Measurements from ENCODE around the gene SASH1.
"Not testable (repeated sequence)": the region's sequence is repeated elsewhere in the genome, so short reads cannot be mapped to it uniquely, and the experiment has no call there.

Gene SASH1

GRCh38 chr6:148389917-148390316 is 47.3 kb downstream of the SASH1 start:
- no peak overlapping the region for H3K9ac ChIP-seq (ENCODE audit: low read length)
- H3K36me3 ChIP-seq (ENCODE audit: low read length): no peaks in the 10 kb centered on the region
- no peak overlapping the region for H3K4me2 ChIP-seq (ENCODE audit: low read depth, low read length, poor library complexity, severe bottlenecking)
- H2AFZ ChIP-seq (ENCODE audit: low read depth, low read length, severe bottlenecking): no peak overlapping the region
- no peaks in the 10 kb centered on the region for H3K9me2 ChIP-seq (replicated peaks; ENCODE audit: insufficient read depth, low read length)
- H3K27me3 ChIP-seq (ENCODE audit: low read length): no peaks in the 10 kb centered on the region
- H4K20me1 ChIP-seq (ENCODE audit: low read depth, low read length): no peaks in the 10 kb centered on the region
- no peak overlapping the region for H3K4me3 ChIP-seq (ENCODE audit: insufficient read depth, low read length, poor library complexity, severe bottlenecking)
- H3K27ac ChIP-seq (ENCODE audit: low read depth, low read length): no peak overlapping the region
- no peaks in the 10 kb centered on the region for H3K79me2 ChIP-seq (ENCODE audit: insufficient read depth, low read length)
- H3F3A ChIP-seq (ENCODE audit: insufficient read depth): no peaks in the 10 kb centered on the region
- no peak for TF ChIP-seq CTCF (IDR thresholded peaks at IDR 0.05; ENCODE audit: insufficient read depth, low read length, poor library complexity, severe bottlenecking)
- no peak for TF ChIP-seq EZH2phosphoT487 (conservative IDR thresholded peaks at IDR 0.05; ENCODE audit: low read length)
- H3K9me3 ChIP-seq (ENCODE audit: insufficient read depth, low read length): no peaks in the 10 kb centered on the region

GRCh38 chr6:148392127-148392526 is 49.5 kb downstream of the SASH1 start:
- H3F3A ChIP-seq (ENCODE audit: insufficient read depth); H3K27ac ChIP-seq (ENCODE audit: low read depth, low read length); H3K36me3 ChIP-seq (ENCODE audit: low read length); H3K9me2 ChIP-seq (replicated peaks; ENCODE audit: insufficient read depth, low read length); H3K9ac ChIP-seq (ENCODE audit: low read length); H3K4me3 ChIP-seq (ENCODE audit: insufficient read depth, low read length, poor library complexity, severe bottlenecking); H3K79me2 ChIP-seq (ENCODE audit: insufficient read depth, low read length); H3K4me2 ChIP-seq (ENCODE audit: low read depth, low read length, poor library complexity, severe bottlenecking); H4K20me1 ChIP-seq (ENCODE audit: low read depth, low read length); H3K27me3 ChIP-seq (ENCODE audit: low read length); H3K9me3 ChIP-seq (ENCODE audit: insufficient read depth, low read length); H2AFZ ChIP-seq (ENCODE audit: low read depth, low read length, severe bottlenecking): not testable (repeated sequence)

- Histone ChIP-seq H3K36me3 (ENCODE audit: low read length) (no peaks in the 10 kb centered on the region), H3K9me2 (replicated peaks; ENCODE audit: insufficient read depth, low read length) (no peaks in the 10 kb centered on the region), H3K9ac (ENCODE audit: low read length) (no peak overlapping the region), H3F3A (ENCODE audit: insufficient read depth) (no peaks in the 10 kb centered on the region), H3K27ac (ENCODE audit: low read depth, low read length) (no peak overlapping the region), H3K27me3 (ENCODE audit: low read length) (no peaks in the 10 kb centered on the region), H4K20me1 (ENCODE audit: low read depth, low read length) (no peaks in the 10 kb centered on the region), H3K4me2 (ENCODE audit: low read depth, low read length, poor library complexity, severe bottlenecking) (no peak overlapping the region), H3K9me3 (ENCODE audit: insufficient read depth, low read length) (no peaks in the 10 kb centered on the region), H3K4me3 (ENCODE audit: insufficient read depth, low read length, poor library complexity, severe bottlenecking) (no peak overlapping the region), H2AFZ (ENCODE audit: low read depth, low read length, severe bottlenecking) (no peak overlapping the region), H3K79me2 (ENCODE audit: insufficient read depth, low read length) (no peaks in the 10 kb centered on the region)
- TF ChIP-seq EZH2phosphoT487 (conservative IDR thresholded peaks at IDR 0.05; ENCODE audit: low read length): no peak
- TF ChIP-seq CTCF (IDR thresholded peaks at IDR 0.05; ENCODE audit: insufficient read depth, low read length, poor library complexity, severe bottlenecking): no peak
These were observed 50.0 kb downstream of the SASH1 start for GRCh38 chr6:148392671-148393070.

- no peaks in the 10 kb centered on the region for H3K27me3 ChIP-seq (ENCODE audit: low read length)
- H3K4me3 ChIP-seq (ENCODE audit: insufficient read depth, low read length, poor library complexity, severe bottlenecking): no peak overlapping the region
- no peaks in the 10 kb centered on the region for H3K36me3 ChIP-seq (ENCODE audit: low read length)
- no peaks in the 10 kb centered on the region for H3K9me2 ChIP-seq (replicated peaks; ENCODE audit: insufficient read depth, low read length)
- H3K4me2 ChIP-seq (ENCODE audit: low read depth, low read length, poor library complexity, severe bottlenecking): no peak overlapping the region
- H4K20me1 ChIP-seq (ENCODE audit: low read depth, low read length): no peaks in the 10 kb centered on the region
- TF ChIP-seq CTCF (IDR thresholded peaks at IDR 0.05; ENCODE audit: insufficient read depth, low read length, poor library complexity, severe bottlenecking): no peak
- no peak for TF ChIP-seq EZH2phosphoT487 (conservative IDR thresholded peaks at IDR 0.05; ENCODE audit: low read length)
- H3K9ac ChIP-seq (ENCODE audit: low read length): no peak overlapping the region
- H3K9me3 ChIP-seq (ENCODE audit: insufficient read depth, low read length): no peaks in the 10 kb centered on the region
- H2AFZ ChIP-seq (ENCODE audit: low read depth, low read length, severe bottlenecking): no peak overlapping the region
- H3K27ac ChIP-seq (ENCODE audit: low read depth, low read length): no peak overlapping the region
- no peaks in the 10 kb centered on the region for H3K79me2 ChIP-seq (ENCODE audit: insufficient read depth, low read length)
- no peaks in the 10 kb centered on the region for H3F3A ChIP-seq (ENCODE audit: insufficient read depth)
These were observed 53.0 kb downstream of the SASH1 start for GRCh38 chr6:148395583-148396101.

Measured in SU-DHL-6 (cell line).